GM04504 (cell line): Measurements from ENCODE around the gene CHCHD6.
A peak's percentile ranks its signal among the peaks of the same experiment; 100 is the strongest.

Experiments used
- DNase-seq: peaks from one replicate; pipeline ENCODE4 v3.0.0-alpha.2; 2012; ENCODE audit warnings: low read depth

The CHCHD6 gene

DNA sequence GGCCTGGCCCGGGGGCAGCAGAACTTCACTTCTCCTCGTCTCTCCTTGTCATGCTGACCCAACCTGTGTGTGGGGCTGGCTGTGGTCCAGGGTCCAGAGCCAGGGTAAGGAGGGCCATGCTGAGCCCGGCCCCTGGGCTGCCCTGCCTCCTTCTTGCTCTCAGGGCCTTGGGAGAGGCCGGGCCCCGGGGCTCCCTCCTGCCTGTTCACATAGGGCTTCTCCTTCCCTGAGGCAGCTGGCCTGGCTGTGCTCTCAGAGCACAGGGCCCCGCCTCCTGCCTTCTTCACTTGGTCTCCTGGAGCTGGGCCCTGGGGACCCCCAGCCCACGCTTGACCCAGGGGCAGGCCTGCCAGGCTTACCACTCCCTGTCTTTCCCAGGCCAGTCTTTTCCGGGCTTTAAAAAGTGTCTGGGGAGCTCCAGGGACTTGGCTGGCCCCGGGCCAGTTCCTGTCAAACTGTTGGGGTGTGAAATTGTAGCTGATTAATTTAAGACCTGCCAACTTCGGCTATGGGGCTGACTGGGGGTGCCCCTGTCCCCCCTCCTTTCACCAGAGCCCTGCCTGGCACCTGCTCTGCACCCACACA lies 290.7 kb downstream of the CHCHD6 start:
- no peak for DNase-seq

GRCh38 chr3:126995254-126995780 lies 291.3 kb downstream of the CHCHD6 start:
- no peak for DNase-seq

DNA sequence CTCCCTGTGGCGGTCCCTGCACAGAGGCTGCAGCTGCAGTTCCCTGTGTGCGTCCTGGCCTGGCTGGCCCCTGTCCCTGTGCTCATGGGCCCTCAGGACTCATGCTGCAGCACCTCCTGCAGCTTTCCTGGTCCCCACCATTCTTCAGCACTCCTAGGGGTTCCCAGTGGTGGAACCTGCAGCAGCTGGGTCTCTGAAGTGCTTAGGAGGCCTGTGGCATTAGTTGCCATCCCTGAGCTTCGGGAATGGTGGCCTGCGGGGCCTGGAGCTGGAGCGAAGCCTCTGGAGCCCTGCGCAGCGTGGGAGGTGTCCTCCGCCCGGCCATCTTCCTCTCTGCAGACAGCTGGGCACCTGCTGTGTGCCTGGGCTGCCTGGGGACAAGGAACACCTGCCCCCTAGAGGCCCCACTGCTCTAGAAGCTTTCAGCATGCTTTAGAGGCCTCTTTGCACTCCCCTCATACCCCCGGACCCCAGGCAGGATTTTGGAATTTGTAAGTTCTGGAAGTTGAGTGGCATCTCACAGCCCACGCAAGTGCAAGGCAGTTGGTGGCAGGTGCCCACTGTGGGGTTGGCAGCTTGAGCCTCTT lies 292.0 kb downstream of the CHCHD6 start:
- DNase-seq = no peak

DNA sequence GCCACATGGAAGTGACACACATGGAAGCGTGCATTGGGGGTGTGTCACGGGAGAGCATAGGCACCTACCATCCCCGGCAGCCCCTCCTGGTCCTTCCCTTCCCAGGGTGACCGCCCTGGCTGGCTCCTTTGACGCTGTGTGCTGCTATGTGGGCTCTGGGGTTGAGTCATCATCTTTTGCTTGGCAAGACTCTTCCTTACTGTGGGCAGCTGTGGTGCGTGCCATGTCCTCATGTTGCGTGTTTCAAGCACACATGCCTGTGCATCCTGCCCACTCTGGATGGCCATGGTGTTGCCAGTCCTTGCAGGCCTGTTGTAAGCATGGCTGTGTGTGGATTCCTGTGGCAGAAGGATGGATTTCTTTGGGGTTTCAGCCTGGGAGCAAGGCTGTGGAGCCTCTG lies 292.9 kb downstream of the CHCHD6 start:
- peak; percentile 45 for DNase-seq

DNA sequence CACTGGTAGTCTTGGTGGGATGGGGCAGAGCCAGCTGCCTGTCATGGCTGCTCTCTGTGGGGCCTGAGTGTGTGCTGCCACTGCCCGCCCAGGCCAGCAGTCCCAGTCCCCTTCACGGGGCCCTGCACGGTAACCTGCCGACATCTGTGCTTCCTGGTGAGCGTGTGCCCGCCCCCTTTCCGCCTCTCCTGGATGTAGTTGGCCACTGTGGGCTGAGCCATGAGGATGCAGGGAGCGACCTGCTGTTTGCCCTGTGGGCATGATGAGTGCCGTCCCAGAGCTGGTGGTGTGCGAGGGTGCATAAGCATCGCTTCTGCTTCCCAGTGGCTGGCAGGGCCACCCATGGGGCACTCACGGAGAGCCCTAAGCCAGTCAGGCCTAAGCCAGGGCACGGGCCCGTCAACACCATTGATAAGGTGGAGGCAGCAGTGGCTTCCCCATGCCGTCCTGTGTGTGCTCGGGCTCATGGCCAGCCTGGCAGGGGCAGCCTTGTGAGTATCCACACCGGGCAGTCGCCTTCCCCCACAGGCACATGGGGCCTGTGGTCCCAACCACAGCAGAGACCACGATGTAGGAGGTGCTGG lies 293.5 kb downstream of the CHCHD6 start:
- DNase-seq = no peak

GRCh38 chr3:126998320-126998719 lies 294.3 kb downstream of the CHCHD6 start:
- DNase-seq = no peak

GRCh38 chr3:126998728-126999127 lies 294.7 kb downstream of the CHCHD6 start:
- no peak for DNase-seq

DNA sequence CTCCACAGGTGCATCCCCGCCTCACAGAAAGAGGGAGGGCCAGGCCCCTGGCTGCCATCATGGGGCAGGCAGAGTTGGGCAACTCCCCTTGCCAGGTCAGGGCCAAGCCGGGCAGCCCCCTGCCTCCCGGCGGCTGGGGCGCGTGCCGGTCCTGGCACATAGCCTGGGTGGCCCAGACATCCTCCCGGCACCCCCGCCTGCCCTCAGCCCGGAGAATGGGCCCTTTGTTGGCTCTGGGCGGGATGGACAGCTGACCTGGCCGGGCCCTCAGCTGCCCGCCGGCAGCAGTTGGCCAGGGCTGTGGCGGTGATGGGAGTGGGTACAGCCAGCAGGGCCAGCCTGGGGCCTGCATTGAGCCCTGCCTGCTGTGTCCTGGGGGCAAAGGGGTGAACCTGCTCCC lies 295.3 kb downstream of the CHCHD6 start:
- DNase-seq = no peak

GRCh38 chr3:127000119-127000518 lies 296.1 kb downstream of the CHCHD6 start:
- DNase-seq = no peak

DNA sequence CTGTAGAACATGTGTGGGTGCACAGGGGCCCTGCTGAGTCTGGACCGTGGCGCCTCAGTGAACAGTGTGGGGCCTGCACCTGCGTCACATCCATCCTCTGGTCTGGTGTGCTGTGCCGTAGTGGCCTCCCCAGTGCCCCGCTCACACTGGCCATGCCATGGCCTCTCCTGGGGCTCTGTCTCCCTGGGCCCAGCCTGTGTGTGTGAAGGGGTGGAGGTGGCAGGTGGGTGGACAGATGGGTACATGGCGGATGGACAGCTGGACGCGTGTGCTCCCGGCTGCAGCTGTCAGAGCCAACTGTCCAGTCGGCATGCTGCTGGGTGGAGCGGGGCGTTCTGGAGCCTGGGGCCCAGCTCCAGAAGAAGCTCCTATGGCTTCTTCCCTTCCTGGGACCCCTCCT lies 296.7 kb downstream of the CHCHD6 start:
- no peak for DNase-seq

- no peak for DNase-seq
These were observed 297.6 kb downstream of the CHCHD6 start for GRCh38 chr3:127001486-127002194.

- DNase-seq = peak; percentile 88
These were observed 298.4 kb downstream of the CHCHD6 start for GRCh38 chr3:127002195-127003174.

DNA sequence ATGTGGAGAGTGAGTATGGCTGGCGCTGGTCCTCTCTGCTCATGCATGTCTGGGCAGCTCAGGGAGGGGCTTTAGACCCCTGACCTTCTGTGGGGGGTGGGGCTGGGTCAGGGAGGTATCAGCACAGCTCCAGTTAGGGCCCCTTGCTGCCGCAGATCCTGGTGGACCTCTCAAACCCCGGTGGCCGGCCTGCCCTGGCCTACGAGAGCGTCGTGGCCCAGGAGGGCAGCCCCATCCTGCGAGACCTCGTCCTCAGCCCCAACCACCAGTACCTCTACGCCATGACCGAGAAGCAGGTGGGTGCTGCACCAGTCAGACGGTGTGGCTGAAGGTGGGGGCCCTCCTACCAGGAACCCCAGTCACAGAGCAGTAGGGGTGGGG lies 299.1 kb downstream of the CHCHD6 start:
- DNase-seq = no peak

GRCh38 chr3:127003601-127004280 lies 299.7 kb downstream of the CHCHD6 start:
- no peak for DNase-seq

DNA sequence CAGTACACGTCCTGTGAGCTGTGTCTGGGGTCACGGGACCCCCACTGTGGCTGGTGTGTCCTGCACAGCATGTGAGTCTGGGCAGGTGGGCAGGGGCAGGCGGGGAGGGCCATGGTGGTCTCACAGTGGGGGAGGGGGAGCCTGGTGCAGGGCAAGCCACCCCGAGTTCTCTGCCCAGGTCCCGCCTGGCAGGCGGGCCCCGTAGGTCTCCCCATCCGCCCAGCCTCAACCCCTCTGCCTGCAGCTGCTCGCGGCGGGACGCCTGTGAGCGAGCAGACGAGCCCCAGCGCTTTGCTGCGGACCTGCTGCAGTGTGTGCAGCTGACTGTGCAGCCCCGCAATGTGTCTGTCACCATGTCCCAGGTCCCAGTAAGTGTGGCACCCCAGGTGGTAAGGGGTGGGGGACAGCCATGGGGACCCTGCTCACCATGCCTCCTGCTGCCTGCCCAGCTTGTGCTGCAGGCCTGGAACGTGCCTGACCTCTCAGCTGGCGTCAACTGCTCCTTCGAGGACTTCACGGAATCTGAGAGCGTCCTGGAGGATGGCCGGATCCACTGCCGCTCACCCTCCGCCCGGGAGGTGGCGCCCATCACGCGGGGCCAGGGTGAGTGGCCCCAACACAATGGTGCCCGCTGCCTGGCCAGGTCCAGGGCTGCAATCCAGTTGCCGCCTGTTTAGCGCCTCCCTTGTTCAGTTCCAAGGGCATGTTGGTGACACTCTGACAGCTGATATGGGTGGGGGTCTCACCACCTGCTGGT lies 300.8 kb downstream of the CHCHD6 start:
- no peak for DNase-seq

- no peak for DNase-seq
These were observed 301.9 kb downstream of the CHCHD6 start for GRCh38 chr3:127005864-127006500.

- DNase-seq = no peak
These were observed 302.9 kb downstream of the CHCHD6 start for GRCh38 chr3:127006781-127007436.

GRCh38 chr3:127008236-127008635 lies 304.2 kb downstream of the CHCHD6 start:
- no peak for DNase-seq

DNA sequence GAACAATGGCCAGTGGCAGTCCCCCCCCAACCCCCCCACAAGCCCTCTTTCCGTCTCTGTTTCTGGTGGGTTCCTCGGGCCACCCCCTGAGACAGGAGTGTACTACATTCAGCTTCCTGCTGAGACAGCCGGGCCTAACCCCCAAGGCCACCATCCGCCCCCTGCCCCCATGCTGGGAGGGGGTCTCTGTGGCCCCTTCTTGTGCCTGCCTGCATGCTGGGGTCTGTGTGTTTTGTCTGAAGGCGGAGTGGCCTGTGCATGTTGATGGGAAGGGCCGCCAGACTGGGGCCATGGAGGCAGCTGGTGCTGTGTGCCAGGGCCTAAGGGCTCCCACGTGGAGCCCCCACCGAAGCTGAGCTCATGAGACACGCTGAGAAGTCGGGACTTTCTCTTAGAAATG lies 305.5 kb downstream of the CHCHD6 start:
- DNase-seq = no peak
